ENCODE results near the gene GGA1.

GGA1 gene

GRCh38 chr22:37676736-37677492, 68.3 kb downstream of the GGA1 start:
- peak; percentile 88 to 90 for ATAC-seq

DNA sequence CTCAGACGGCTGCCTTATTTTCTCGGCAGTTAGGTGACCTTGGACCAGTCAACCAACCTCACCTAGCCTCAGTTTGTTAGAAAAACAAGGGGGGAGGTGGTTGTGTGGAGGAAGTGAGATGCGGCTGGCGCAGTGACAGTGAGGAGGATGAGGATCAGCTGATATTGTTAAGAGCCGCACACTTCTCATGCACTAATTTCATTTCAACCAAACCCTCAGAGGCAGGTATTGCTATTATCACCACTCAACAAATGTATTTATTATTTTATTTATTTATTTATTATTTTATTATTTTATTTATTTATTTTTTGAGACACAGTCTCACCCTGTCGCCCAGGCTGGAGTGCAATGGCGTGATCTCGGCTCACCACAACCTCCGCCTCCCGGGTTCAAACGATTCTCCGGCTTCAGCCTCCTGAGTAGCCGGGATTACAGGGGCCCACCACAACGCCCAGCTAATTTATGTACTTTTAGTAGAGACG, 68.9 kb downstream of the GGA1 start:
- ATAC-seq, result peak; percentile 26 to 28

GRCh38 chr22:37678372-37678771, 69.7 kb downstream of the GGA1 start:
- ATAC-seq, result no peak

- no peak for ATAC-seq
Observed at GRCh38 chr22:37679670-37680069, 71.0 kb downstream of the GGA1 start.

DNA sequence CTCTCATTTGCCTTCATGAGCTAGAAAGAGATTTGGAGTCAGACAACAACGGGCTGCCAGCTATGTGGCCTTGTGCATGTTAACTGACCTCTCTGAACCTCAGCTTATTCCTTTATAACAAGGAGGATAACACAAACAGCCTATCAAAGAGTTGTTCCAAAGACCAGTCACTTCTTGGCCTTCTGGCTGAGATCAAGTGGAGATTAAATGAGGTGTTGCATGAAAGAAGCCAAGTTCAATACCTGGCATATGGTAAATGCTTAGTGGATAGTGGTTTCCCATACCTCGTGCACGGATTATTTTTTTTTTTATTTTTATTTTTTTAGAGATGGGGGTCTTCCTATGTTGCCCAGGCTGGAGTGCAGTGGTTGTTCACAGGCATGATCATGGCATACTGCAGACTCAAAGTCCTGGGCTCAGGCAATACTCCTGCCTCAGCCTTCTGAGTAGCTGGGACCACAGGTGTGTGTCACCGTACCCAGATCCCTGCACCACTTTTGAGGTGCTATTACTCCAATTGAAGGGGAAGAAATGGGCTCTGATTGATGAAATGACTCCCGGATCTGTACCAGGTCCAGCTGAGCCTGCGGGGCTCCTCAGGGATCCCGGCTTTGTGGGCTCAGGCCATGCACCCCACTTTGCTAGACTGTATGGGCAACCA, 71.7 kb downstream of the GGA1 start:
- no peak for ATAC-seq

- no peak for ATAC-seq
Observed at GRCh38 chr22:37681001-37681424, 72.4 kb downstream of the GGA1 start.

- ATAC-seq, result peak; percentile 37 to 39
Observed at GRCh38 chr22:37681556-37682049, 73.0 kb downstream of the GGA1 start.
